H9 (cell line): Measurements from ENCODE around the gene MAP9. TPM values are rescaled to one million over a fixed set of nuclear protein-coding genes. Genes with fewer than 3 reads are reported as not detected.

Experiments
- DNase-seq: peaks from one replicate; pipeline ENCODE4 v3.0.0-alpha.2; 2017
- H2AFZ ChIP-seq: one replicate; pipeline ENCODE4 v1.6.1; 2013; ENCODE audit warnings: mild to moderate bottlenecking, low read length, control low read depth, moderate library complexity
- H2AK5ac ChIP-seq: 2 replicates; pipeline ENCODE4 v1.6.1; 2013; ENCODE audit warnings: low read length, control low read depth, mixed read lengths; ENCODE audit not compliant: insufficient read length
- H2BK120ac ChIP-seq: one replicate; pipeline ENCODE4 v1.6.1; 2013; ENCODE audit warnings: low read depth, mild to moderate bottlenecking, low read length, control low read depth, inconsistent platforms; ENCODE audit not compliant: poor library complexity, severe bottlenecking
- H2BK12ac ChIP-seq: 2 replicates; pipeline ENCODE4 v1.6.1; 2013; ENCODE audit warnings: low read length, control low read depth, mixed read lengths, low read depth; ENCODE audit not compliant: insufficient read length
- H2BK15ac ChIP-seq: 2 replicates; pipeline ENCODE4 v1.6.1; 2013; ENCODE audit warnings: low read depth, low read length, control low read depth
- H2BK20ac ChIP-seq: one replicate; pipeline ENCODE4 v1.6.1; 2013; ENCODE audit warnings: low read depth, mild to moderate bottlenecking, low read length, control low read depth, inconsistent platforms; ENCODE audit not compliant: poor library complexity, severe bottlenecking
- H2BK5ac ChIP-seq: 2 replicates; pipeline ENCODE4 v1.6.1; 2013; ENCODE audit warnings: low read length, control low read depth, mixed read lengths; ENCODE audit not compliant: insufficient read length
- H3K14ac ChIP-seq: 2 replicates; pipeline ENCODE4 v1.6.1; 2013; ENCODE audit warnings: low read length, control low read depth; ENCODE audit not compliant: insufficient read depth
- H3K18ac ChIP-seq: 2 replicates; pipeline ENCODE4 v1.6.1; 2013; ENCODE audit warnings: low read depth, mild to moderate bottlenecking, mixed read lengths, low read length, control low read depth; ENCODE audit not compliant: insufficient read length
- H3K23ac ChIP-seq: 2 replicates; pipeline ENCODE4 v1.6.1; 2013; ENCODE audit warnings: low read length, control low read depth, mixed read lengths, low read depth; ENCODE audit not compliant: insufficient read length
- H3K23me2 ChIP-seq: 2 replicates; pipeline ENCODE4 v1.6.1; 2013; ENCODE audit warnings: low read depth, mild to moderate bottlenecking, mixed read lengths, low read length, control low read depth; ENCODE audit not compliant: insufficient read length, poor library complexity, severe bottlenecking
- H3K27ac ChIP-seq: 2 replicates; pipeline ENCODE4 v1.5.1; 2013; ENCODE audit warnings: low read length, control low read depth, mixed read lengths, low read depth; ENCODE audit not compliant: insufficient read length
- H3K27me3 ChIP-seq: 2 replicates; pipeline ENCODE4 v1.6.1; 2013; ENCODE audit warnings: low read length, control low read depth, inconsistent platforms; ENCODE audit not compliant: insufficient read depth
- H3K4ac ChIP-seq: 2 replicates; pipeline ENCODE4 v1.6.1; 2013; ENCODE audit warnings: low read depth, mild to moderate bottlenecking, control low read depth, inconsistent platforms, low read length, moderate library complexity
- H3K4me1 ChIP-seq: 2 replicates; pipeline ENCODE4 v1.6.1; 2013; ENCODE audit warnings: low read length, control low read depth, inconsistent platforms; ENCODE audit not compliant: insufficient read depth
- H3K4me2 ChIP-seq: 2 replicates; pipeline ENCODE4 v1.6.1; 2013; ENCODE audit warnings: low read length, control low read depth, mixed read lengths; ENCODE audit not compliant: insufficient read length, insufficient read depth
- H3K56ac ChIP-seq: 2 replicates; pipeline ENCODE4 v1.6.1; 2013; ENCODE audit warnings: low read depth, mild to moderate bottlenecking, mixed read lengths, low read length, control low read depth; ENCODE audit not compliant: insufficient read length
- H3K79me1 ChIP-seq: 2 replicates; pipeline ENCODE4 v1.6.1; 2013; ENCODE audit warnings: low read depth, mild to moderate bottlenecking, moderate library complexity, low read length, control low read depth, inconsistent platforms; ENCODE audit not compliant: insufficient read depth, poor library complexity, severe bottlenecking
- H3K79me2 ChIP-seq: 2 replicates; pipeline ENCODE4 v1.6.1; 2013; ENCODE audit warnings: low read length, control low read depth, inconsistent platforms; ENCODE audit not compliant: insufficient read depth
- H3K9ac ChIP-seq: 2 replicates; pipeline ENCODE4 v1.6.1; 2013; ENCODE audit warnings: low read length, control low read depth, mixed read lengths; ENCODE audit not compliant: insufficient read length; ENCODE audit errors: extremely low read depth
- H3K9me3 ChIP-seq: one replicate; pipeline ENCODE4 v1.6.1; 2013; ENCODE audit warnings: low read depth, low read length, inconsistent platforms; ENCODE audit not compliant: control insufficient read depth
- H3T11ph ChIP-seq: one replicate; pipeline ENCODE4 v1.6.1; 2013; ENCODE audit warnings: mild to moderate bottlenecking, low read length, control low read depth, inconsistent platforms
- H4K20me1 ChIP-seq: one replicate; pipeline ENCODE4 v1.6.1; 2013; ENCODE audit not compliant: control insufficient read depth, insufficient read length, insufficient read depth
- H4K5ac ChIP-seq: 2 replicates; pipeline ENCODE4 v1.6.1; 2013; ENCODE audit warnings: low read depth, mild to moderate bottlenecking, mixed read lengths, low read length, control low read depth; ENCODE audit not compliant: insufficient read length
- H4K8ac ChIP-seq: replicated peaks from 2 replicates; pipeline ENCODE4 v1.6.1; 2013; ENCODE audit warnings: low read length, control low read depth, mixed read lengths, low read depth; ENCODE audit not compliant: insufficient read length
- H4K91ac ChIP-seq: 2 replicates; pipeline ENCODE4 v1.6.1; 2013; ENCODE audit warnings: low read depth, mild to moderate bottlenecking, moderate library complexity, mixed read lengths, low read length, control low read depth; ENCODE audit not compliant: insufficient read length
- H3K27ac Mint-ChIP-seq, 3 experiments: 2 replicates in 2 of 3; 3 replicates in 1 of 3; pipeline ENCODE4 v1.8.0; 2020 to 2021; ENCODE audit warnings: mixed read lengths in 3 of 3, mild to moderate bottlenecking in 1 of 3, moderate library complexity in 1 of 3
- H3K27me3 Mint-ChIP-seq: 2 replicates; pipeline ENCODE4 v1.8.0; 2021; ENCODE audit warnings: low read depth, mild to moderate bottlenecking, moderate library complexity, mixed read lengths
- H3K36me3 Mint-ChIP-seq, 3 experiments: 2 replicates in 2 of 3; 3 replicates in 1 of 3; pipeline ENCODE4 v1.8.0; 2020 to 2021; ENCODE audit warnings: low read depth in 3 of 3, mixed read lengths in 3 of 3; ENCODE audit not compliant: insufficient read depth in 1 of 3
- H3K4me1 Mint-ChIP-seq, 2 experiments: 2 replicates each; pipeline ENCODE4 v1.8.0; 2020; ENCODE audit warnings: mixed read lengths in 2 of 2
- H3K4me3 Mint-ChIP-seq, 2 experiments: 2 replicates in 1 of 2; 3 replicates in 1 of 2; pipeline ENCODE4 v1.8.0; 2020 to 2021; ENCODE audit warnings: mild to moderate bottlenecking in 2 of 2, mixed read lengths in 2 of 2, moderate library complexity in 1 of 2
- H3K9me3 Mint-ChIP-seq, 2 experiments: 2 replicates in 1 of 2; 3 replicates in 1 of 2; pipeline ENCODE4 v1.8.0; 2020; ENCODE audit warnings: mild to moderate bottlenecking in 2 of 2, mixed read lengths in 2 of 2, moderate library complexity in 1 of 2
- WGBS: extraction: QIAGEN DNeasy Blood & Tissue Kit; methylation state at CpG from one replicate; pipeline ENCODE4 v1.1.7; 2013; ENCODE audit warnings: missing lambda C conversion rate, low lambda C conversion rate, mixed read lengths; ENCODE audit not compliant: insufficient read length; ENCODE audit errors: extremely low coverage; 5-methylcytosine and 5-hydroxymethylcytosine counted together
- total RNA-seq: library from RNA; stranded (reverse); gene quantifications from 2 replicates; pipeline ENCODE4 v1.2.1, GENCODE V29; 2021
- TF ChIP-seq, protein P1 (sequence below): fragments of 200-600 bp; sonication (generic); conservative IDR thresholded peaks from 3 replicates; pipeline ENCODE4 v1.8.0; 2021; ENCODE audit warnings: antibody characterized with exemption, mild to moderate bottlenecking

Gene MAP9
- total RNA-seq, 1 experiment from 2014 or later, result 15.4 TPM

DNA sequence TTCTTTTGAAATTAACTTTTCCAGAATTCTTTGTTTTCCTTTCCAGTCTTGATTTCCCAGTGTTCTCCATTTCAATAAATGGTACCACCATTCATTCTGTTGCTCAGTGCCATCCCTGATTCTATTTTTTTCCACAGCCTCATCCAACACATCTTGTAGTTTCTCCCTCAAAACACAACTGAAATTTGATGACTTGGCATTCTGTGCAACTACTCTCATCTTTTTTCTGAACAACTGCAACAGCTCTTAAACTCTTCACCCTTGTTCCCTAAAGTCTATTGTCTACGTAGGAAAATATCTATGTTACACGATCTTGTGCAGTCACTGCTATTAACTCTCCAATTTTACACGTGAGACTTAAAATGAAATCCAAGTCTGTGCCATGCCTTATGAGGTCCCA is 40.5 kb downstream of the MAP9 start:
- Histone ChIP-seq H3K4me2 (no peak overlapping the region), H4K20me1 (no peaks in the 10 kb centered on the region), H2BK120ac (no peak overlapping the region), H3T11ph (no peak overlapping the region), H3K9me3 (no peaks in the 10 kb centered on the region), H3K79me2 (no peaks in the 10 kb centered on the region), H2BK5ac (no peak overlapping the region), H2BK20ac (no peak overlapping the region), H2AFZ (no peak overlapping the region), H4K5ac (no peak overlapping the region), H3K14ac (no peak overlapping the region), H3K18ac (no peak overlapping the region), H3K23ac (no peak overlapping the region), H4K8ac (no peak overlapping the region), H3K27ac (no peak overlapping the region), H2BK15ac (no peak overlapping the region), H3K56ac (no peak overlapping the region), H3K9ac (no peak overlapping the region), H3K4ac (no peak overlapping the region), H2BK12ac (no peak overlapping the region), H3K79me1 (no peaks in the 10 kb centered on the region), H4K91ac (no peak overlapping the region), H2AK5ac (no peak overlapping the region), H3K23me2 (no peaks in the 10 kb centered on the region), H3K27me3 (no peaks in the 10 kb centered on the region), H3K4me1 (no peaks in the 10 kb centered on the region)
- TF ChIP-seq, protein P1, sequence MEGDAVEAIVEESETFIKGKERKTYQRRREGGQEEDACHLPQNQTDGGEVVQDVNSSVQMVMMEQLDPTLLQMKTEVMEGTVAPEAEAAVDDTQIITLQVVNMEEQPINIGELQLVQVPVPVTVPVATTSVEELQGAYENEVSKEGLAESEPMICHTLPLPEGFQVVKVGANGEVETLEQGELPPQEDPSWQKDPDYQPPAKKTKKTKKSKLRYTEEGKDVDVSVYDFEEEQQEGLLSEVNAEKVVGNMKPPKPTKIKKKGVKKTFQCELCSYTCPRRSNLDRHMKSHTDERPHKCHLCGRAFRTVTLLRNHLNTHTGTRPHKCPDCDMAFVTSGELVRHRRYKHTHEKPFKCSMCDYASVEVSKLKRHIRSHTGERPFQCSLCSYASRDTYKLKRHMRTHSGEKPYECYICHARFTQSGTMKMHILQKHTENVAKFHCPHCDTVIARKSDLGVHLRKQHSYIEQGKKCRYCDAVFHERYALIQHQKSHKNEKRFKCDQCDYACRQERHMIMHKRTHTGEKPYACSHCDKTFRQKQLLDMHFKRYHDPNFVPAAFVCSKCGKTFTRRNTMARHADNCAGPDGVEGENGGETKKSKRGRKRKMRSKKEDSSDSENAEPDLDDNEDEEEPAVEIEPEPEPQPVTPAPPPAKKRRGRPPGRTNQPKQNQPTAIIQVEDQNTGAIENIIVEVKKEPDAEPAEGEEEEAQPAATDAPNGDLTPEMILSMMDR, result no peak
- WGBS, result no CpG with 5 or more reads among the region's 3 CpGs
- Mint-ChIP-seq H3K27me3 (no peaks in the 10 kb centered on the region), H3K27ac (no peak overlapping the region), H3K36me3 (peaks cover 1 to 24% (median 15%) of the 10 kb centered on the region in 3 experiments; a peak in 5 of 7 replicates), H3K9me3 (peaks cover 17 to 25% of the 10 kb centered on the region in 2 experiments), H3K4me1 (no peaks in the 10 kb centered on the region), H3K4me3 (no peak overlapping the region)
- DNase-seq, result no peak
